HCEC 1CT (cell line): ENCODE data around the gene CHTF18.
"Not testable (repeated sequence)": the region's sequence is repeated elsewhere in the genome, so short reads cannot be mapped to it uniquely, and the experiment has no call there.

Experiments
- DNase-seq: peaks from one replicate; pipeline ENCODE4 v3.0.0-alpha.2; 2017

CHTF18 gene

GRCh38 chr16:832652-833336 is 44.4 kb downstream of the CHTF18 start:
- no peak for DNase-seq

GRCh38 chr16:833411-833810 is 45.0 kb downstream of the CHTF18 start:
- no peak for DNase-seq

GRCh38 chr16:835373-835772 is 47.0 kb downstream of the CHTF18 start:
- DNase-seq, result no peak

GRCh38 chr16:836221-836620 is 47.8 kb downstream of the CHTF18 start:
- no peak for DNase-seq

GRCh38 chr16:836822-837221 is 48.4 kb downstream of the CHTF18 start:
- not testable (repeated sequence) for DNase-seq

- no peak for DNase-seq
Observed at GRCh38 chr16:838741-839140, 50.3 kb downstream of the CHTF18 start.

GRCh38 chr16:839643-840408 is 51.4 kb downstream of the CHTF18 start:
- DNase-seq, result no peak

GRCh38 chr16:840561-841454 is 52.4 kb downstream of the CHTF18 start:
- no peak for DNase-seq

GRCh38 chr16:841455-842060 is 53.1 kb downstream of the CHTF18 start:
- no peak for DNase-seq

GRCh38 chr16:842061-842476 is 53.6 kb downstream of the CHTF18 start:
- DNase-seq, result no peak

GRCh38 chr16:842711-843560 is 54.5 kb downstream of the CHTF18 start:
- no peak for DNase-seq

- no peak for DNase-seq
Observed at GRCh38 chr16:843771-844170, 55.4 kb downstream of the CHTF18 start.

GRCh38 chr16:844638-845350 is 56.4 kb downstream of the CHTF18 start:
- DNase-seq, result no peak

GRCh38 chr16:845351-845745 is 56.9 kb downstream of the CHTF18 start:
- no peak for DNase-seq

- DNase-seq, result no peak
Observed at GRCh38 chr16:847151-847550, 58.7 kb downstream of the CHTF18 start.
